SK-N-SH treated with all-trans-retinoic acid at 6 μM for 48 hours (cell line): Measurements from ENCODE around the gene TNFRSF11A.

ENCODE experiments used
- ATAC-seq: fragments of 200-7000 bp; cut with Tn5 transposase; 3 replicates; pipeline ENCODE4 v1.9.1; 2020; ENCODE audit warnings: mild to moderate bottlenecking, moderate library complexity
- ARNTL ChIP-seq: fragments of 450-650 bp; formaldehyde crosslinking; IDR thresholded peaks from 2 replicates; pipeline ENCODE4 v1.5.0; 2020; ENCODE audit warnings: low read depth, mild to moderate bottlenecking, moderate library complexity, borderline replicate concordance
- BACH2 ChIP-seq: fragments of 250-450 bp; sonication (Bioruptor Pico); IDR thresholded peaks from 2 replicates; pipeline ENCODE4 v1.9.0; 2021; ENCODE audit warnings: mild to moderate bottlenecking, borderline replicate concordance
- CREB5 ChIP-seq: fragments of 250-450 bp; sonication (Bioruptor Pico); IDR thresholded peaks from 2 replicates; pipeline ENCODE4 v1.5.1; 2020; ENCODE audit warnings: low read depth, mild to moderate bottlenecking, moderate library complexity
- CSDC2 ChIP-seq: fragments of 250-450 bp; sonication (Bioruptor Pico); IDR thresholded peaks from 2 replicates; pipeline ENCODE4 v1.5.0; 2020; ENCODE audit warnings: mild to moderate bottlenecking, moderate library complexity
- CSRNP3 ChIP-seq: fragments of 250-450 bp; sonication (Bioruptor Pico); IDR thresholded peaks from 2 replicates; pipeline ENCODE4 v1.5.1; 2021; ENCODE audit warnings: mild to moderate bottlenecking, moderate library complexity
- ESRRG ChIP-seq: fragments of 250-450 bp; sonication (Bioruptor Pico); IDR thresholded peaks from 2 replicates; pipeline ENCODE4 v1.6.1; 2021; ENCODE audit warnings: mild to moderate bottlenecking
- GLIS3 ChIP-seq: fragments of 250-450 bp; sonication (Bioruptor Pico); IDR thresholded peaks from 2 replicates; pipeline ENCODE4 v1.5.0; 2020; ENCODE audit warnings: mild to moderate bottlenecking, moderate library complexity
- ISL1 ChIP-seq: fragments of 250-450 bp; sonication (Bioruptor Pico); IDR thresholded peaks from 2 replicates; pipeline ENCODE4 v2.1.2; 2022; ENCODE audit warnings: mild to moderate bottlenecking, moderate library complexity
- OSR1 ChIP-seq: fragments of 250-450 bp; sonication (Bioruptor Pico); IDR thresholded peaks from 2 replicates; pipeline ENCODE4 v1.8.0; 2022; ENCODE audit warnings: moderate library complexity, mild to moderate bottlenecking, inconsistent platforms
- PATZ1 ChIP-seq: fragments of 250-450 bp; sonication (Bioruptor Pico); IDR thresholded peaks from 2 replicates; pipeline ENCODE4 v1.8.0; 2020; ENCODE audit warnings: mild to moderate bottlenecking, moderate library complexity, borderline replicate concordance
- POU6F1 ChIP-seq: fragments of 250-450 bp; sonication (Bioruptor Pico); IDR thresholded peaks from 2 replicates; pipeline ENCODE4 v1.8.0; 2021; ENCODE audit warnings: low read depth, mild to moderate bottlenecking, moderate library complexity, borderline replicate concordance
- PPARA ChIP-seq: fragments of 250-450 bp; sonication (Bioruptor Pico); IDR thresholded peaks from 2 replicates; pipeline ENCODE4 v1.5.0; 2020; ENCODE audit warnings: mild to moderate bottlenecking, borderline replicate concordance
- RARB ChIP-seq: fragments of 250-450 bp; sonication (Bioruptor Pico); IDR thresholded peaks from 2 replicates; pipeline ENCODE4 v1.8.0; 2021; ENCODE audit warnings: mild to moderate bottlenecking, moderate library complexity
- SNAI2 ChIP-seq: fragments of 250-450 bp; sonication (Bioruptor Pico); IDR thresholded peaks from 2 replicates; pipeline ENCODE4 v1.5.0; 2020; ENCODE audit warnings: mild to moderate bottlenecking, moderate library complexity
- TCF4 ChIP-seq: fragments of 250-450 bp; sonication (Bioruptor Pico); IDR thresholded peaks from 2 replicates; pipeline ENCODE4 v1.8.0; 2021; ENCODE audit warnings: mild to moderate bottlenecking, moderate library complexity, borderline replicate concordance
- TOX ChIP-seq: fragments of 250-450 bp; sonication (Bioruptor Pico); IDR thresholded peaks from 2 replicates; pipeline ENCODE4 v1.8.0; 2021; ENCODE audit warnings: mild to moderate bottlenecking, moderate library complexity, borderline replicate concordance
- TSHZ2 ChIP-seq: fragments of 250-450 bp; sonication (Bioruptor Pico); IDR thresholded peaks from 2 replicates; pipeline ENCODE4 v1.5.0; 2020; ENCODE audit warnings: mild to moderate bottlenecking, moderate library complexity
- ZC3H10 ChIP-seq: fragments of 250-450 bp; sonication (Bioruptor Pico); IDR thresholded peaks from 2 replicates; pipeline ENCODE4 v1.5.1; 2021; ENCODE audit warnings: mild to moderate bottlenecking, moderate library complexity
- ZFP3 ChIP-seq: fragments of 250-450 bp; sonication (Bioruptor Pico); IDR thresholded peaks from 2 replicates; pipeline ENCODE4 v1.5.0; 2020; ENCODE audit warnings: mild to moderate bottlenecking, moderate library complexity
- ZFP30 ChIP-seq: fragments of 450-650 bp; formaldehyde crosslinking; IDR thresholded peaks from 2 replicates; pipeline ENCODE4 v1.5.0; 2022; ENCODE audit warnings: mild to moderate bottlenecking, moderate library complexity
- ZNF565 ChIP-seq: fragments of 450-650 bp; formaldehyde crosslinking; conservative IDR thresholded peaks from 2 replicates; pipeline ENCODE4 v1.5.0; 2020; ENCODE audit warnings: low read depth, mild to moderate bottlenecking, moderate library complexity
- ZNF70 ChIP-seq: fragments of 450-650 bp; formaldehyde crosslinking; IDR thresholded peaks from 2 replicates; pipeline ENCODE4 v1.5.0; 2020; ENCODE audit warnings: mild to moderate bottlenecking, moderate library complexity
- ZNF8 ChIP-seq: fragments of 450-650 bp; formaldehyde crosslinking; IDR thresholded peaks from 2 replicates; pipeline ENCODE4 v1.5.0; 2020; ENCODE audit warnings: mild to moderate bottlenecking, moderate library complexity

The TNFRSF11A gene

GRCh38 chr18:62287781-62288664, 37.1 kb upstream of the TNFRSF11A start:
- no peak for TF ChIP-seq SNAI2
- no peak for TF ChIP-seq TOX (CRISPR knock-in tag)
- TF ChIP-seq PATZ1 (CRISPR knock-in tag), result no peak
- no peak for TF ChIP-seq OSR1 (CRISPR knock-in tag)
- no peak for TF ChIP-seq GLIS3 (CRISPR knock-in tag)
- TF ChIP-seq ARNTL (CRISPR knock-in tag), result no peak
- TF ChIP-seq TCF4, result no peak
- TF ChIP-seq ZC3H10 (CRISPR knock-in tag), result no peak
- no peak for TF ChIP-seq CSRNP3 (CRISPR knock-in tag)
- TF ChIP-seq BACH2 (CRISPR knock-in tag), result no peak
- TF ChIP-seq CSDC2 (CRISPR knock-in tag), result no peak
- TF ChIP-seq CREB5 (CRISPR knock-in tag), result no peak
- TF ChIP-seq ZNF70, result no peak
- no peak for TF ChIP-seq PPARA (CRISPR knock-in tag)
- TF ChIP-seq TSHZ2 (CRISPR knock-in tag), result no peak
- no peak for TF ChIP-seq ZFP30 (CRISPR knock-in tag)
- TF ChIP-seq ZNF565 (CRISPR knock-in tag), result no peak
- TF ChIP-seq, all 23 proteins: peak for 0
- no peak for ATAC-seq

- TF ChIP-seq ESRRG (CRISPR knock-in tag), result no peak
- TF ChIP-seq ZNF565 (CRISPR knock-in tag), result no peak
- TF ChIP-seq CSRNP3 (CRISPR knock-in tag), result no peak
- TF ChIP-seq RARB (CRISPR knock-in tag), result no peak
- TF ChIP-seq CSDC2 (CRISPR knock-in tag), result no peak
- TF ChIP-seq POU6F1 (CRISPR knock-in tag), result no peak
- TF ChIP-seq ARNTL (CRISPR knock-in tag), result no peak
- TF ChIP-seq ZNF8 (CRISPR knock-in tag), result no peak
- no peak for TF ChIP-seq CREB5 (CRISPR knock-in tag)
- no peak for TF ChIP-seq TSHZ2 (CRISPR knock-in tag)
- no peak for TF ChIP-seq ISL1 (CRISPR knock-in tag)
- no peak for TF ChIP-seq ZFP3 (CRISPR knock-in tag)
- no peak for TF ChIP-seq ZC3H10 (CRISPR knock-in tag)
- TF ChIP-seq TCF4, result no peak
- no peak for TF ChIP-seq ZNF70
- no peak for TF ChIP-seq BACH2 (CRISPR knock-in tag)
- TF ChIP-seq GLIS3 (CRISPR knock-in tag), result no peak
- no peak for ATAC-seq
Measured at GRCh38 chr18:62288665-62289008, 36.5 kb upstream of the TNFRSF11A start.
